HG02571 (cell line): ENCODE data around the gene APEX1.
"Not testable (repeated sequence)": the region's sequence is repeated elsewhere in the genome, so short reads cannot be mapped to it uniquely, and the experiment has no call there.

Experiments
- ATAC-seq: cut with Tn5 transposase; IDR thresholded peaks from one replicate; pipeline ENCODE4 v1.9.1; 2021; ENCODE audit warnings: mild to moderate bottlenecking, moderate library complexity; ENCODE audit not compliant: unreplicated experiment

The APEX1 gene

DNA sequence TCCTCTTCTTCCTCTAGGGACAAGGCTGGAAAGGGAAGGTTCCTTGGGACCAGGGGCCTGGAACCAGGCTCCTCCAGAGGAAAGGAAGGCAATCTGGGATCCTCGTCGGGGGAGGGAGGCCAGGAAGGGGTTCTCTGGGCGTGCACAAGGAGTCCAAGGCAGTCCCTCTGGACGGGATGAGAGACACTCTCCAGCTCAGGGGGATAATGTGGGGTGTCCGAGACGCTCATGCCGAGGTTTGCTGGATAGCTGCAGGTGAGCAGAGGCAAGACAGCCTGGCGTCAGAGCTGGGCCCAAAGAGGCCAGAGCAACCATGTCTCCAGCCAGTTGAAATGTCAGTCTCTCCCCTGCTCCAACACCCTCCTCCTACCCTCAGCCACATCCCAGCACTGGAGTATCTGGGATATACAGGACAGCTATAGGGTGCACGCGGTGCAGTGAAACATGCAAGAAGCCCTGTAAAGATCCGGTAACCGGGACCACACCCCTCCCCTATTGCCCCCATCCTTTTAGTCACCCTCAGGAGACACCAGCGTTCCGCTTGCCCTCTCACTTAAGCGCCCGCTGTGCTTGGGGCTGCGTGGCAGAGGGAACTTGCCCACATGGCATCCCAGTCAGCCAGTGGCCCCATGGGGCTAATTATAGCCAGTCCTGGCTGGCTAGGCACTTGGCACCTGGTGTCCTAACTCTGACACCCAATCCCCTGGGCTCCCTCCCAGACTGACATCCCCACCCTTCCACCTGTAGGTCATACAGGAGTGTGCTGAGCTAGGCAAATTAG is 19.3 kb upstream of the APEX1 start, which contains the start of gene KLHL33:
TSS of gene KLHL33 (minus strand) at position 585 of the 781 bp plus-strand sequence. CDS start at position 230, 355 bp downstream.
- ATAC-seq, result no peak

DNA sequence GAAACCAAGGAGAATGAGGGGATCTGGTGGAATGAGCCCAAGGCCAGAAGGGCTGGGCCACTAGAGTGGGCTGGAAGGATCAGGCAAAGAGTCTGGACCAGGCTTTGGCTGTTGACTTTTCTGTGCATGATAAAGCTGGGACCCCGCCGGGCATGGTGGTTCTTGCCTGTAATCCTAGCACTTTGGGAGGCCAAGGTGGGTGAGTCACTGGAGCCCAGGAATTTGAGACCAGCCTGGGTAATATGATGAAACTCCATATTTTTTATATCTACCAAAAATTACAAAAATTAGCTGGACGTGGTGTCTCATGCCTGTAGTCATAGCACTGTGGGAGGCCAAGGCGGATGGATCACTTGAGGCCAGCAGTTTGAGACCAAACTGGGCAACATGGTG is 18.7 kb upstream of the APEX1 start:
- no peak for ATAC-seq

DNA sequence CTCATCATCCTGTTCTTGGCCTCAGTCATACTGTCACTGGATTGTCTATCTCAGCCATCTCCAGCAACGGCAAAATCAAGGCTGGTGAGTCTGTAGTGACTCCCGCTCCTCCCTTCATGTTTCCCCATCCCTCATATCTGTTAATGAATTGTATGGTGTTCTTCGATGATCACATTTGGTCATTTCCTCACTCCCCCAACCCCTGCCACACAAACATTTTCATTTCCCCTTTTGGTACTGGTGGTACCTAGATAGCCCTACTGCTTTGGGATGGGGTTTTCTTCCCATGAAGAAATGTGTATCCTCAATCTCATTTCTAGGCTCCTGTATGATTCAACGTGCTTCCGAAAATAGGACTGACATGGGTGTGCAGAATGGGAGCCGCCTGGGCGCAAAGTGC is 16.4 kb upstream of the APEX1 start:
- no peak for ATAC-seq

DNA sequence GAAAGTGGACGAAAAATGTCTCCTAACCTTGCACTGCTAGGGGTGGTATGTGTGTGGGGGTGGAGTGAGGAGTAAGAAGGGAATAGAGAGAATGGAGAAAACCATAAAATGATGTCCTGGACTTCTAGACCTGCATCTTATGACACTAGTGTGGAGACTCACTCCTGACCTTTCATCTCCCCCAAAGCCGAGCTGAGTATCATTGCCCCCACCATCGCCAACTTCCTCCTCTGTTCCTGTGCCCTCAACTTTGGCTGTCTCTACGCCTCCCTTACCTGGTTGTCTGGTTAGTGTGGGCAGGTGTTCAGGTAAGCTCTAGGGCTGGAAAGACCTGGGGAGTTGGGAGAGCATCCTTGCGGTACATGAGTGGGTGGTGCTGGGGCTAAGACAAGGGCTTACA is 14.6 kb upstream of the APEX1 start:
- ATAC-seq, result no peak

DNA sequence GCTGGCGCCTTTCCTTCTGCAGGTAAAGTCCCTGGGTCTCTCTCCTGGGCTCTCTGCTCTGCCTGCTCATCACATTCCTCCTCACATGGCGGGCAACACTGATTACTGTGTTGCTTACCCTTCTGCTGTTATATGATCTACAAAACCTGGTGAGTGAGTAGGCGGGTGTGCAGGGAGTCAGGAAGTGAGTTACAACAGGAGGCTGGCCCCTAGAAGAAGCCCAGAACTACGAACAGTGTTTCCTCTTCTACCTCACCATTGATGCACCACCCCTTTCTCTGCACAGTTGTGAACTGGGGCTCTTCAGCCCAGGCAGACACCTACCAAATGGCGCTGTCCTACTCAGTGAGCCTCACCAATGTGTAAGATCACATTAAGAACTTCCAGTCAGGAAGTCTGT is 14.1 kb upstream of the APEX1 start:
- no peak for ATAC-seq

DNA sequence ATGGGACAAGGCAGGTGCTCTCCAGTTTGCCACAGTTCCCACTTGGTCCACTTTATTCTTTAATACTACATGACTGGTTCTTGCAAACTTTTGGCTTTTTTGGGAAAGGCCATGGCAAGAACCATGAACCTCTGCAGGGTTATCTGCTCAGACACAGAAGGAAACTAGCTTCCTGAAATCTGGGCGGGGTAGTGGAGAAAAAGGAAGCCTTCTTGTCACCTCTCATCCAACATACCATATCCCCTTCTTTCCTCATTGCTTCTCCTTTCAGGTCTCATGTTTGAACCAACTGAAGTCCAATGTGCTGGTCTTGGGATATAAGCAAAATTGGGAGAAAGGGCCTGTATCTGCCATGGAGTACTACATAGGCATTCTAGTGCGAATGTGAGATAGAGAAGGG is 13.6 kb upstream of the APEX1 start:
- no peak for ATAC-seq

DNA sequence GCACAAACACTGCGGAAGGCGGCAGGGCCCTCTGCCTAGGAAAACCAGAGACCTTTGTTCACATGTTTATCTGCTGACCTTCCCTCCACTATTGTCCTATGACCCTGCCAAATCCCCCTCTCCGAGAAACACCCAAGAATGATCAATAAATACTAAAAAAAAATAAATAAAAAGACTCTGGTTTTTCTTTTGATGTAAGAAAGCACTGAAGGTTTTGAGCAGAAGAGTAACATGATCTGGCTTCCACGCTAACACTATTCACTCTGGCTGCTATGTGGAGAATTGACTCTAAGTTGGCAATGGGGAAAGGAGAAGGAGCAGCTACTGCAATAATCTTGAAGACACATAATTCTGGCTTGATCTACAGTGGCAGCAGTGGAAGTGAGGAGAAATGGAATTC is 11.4 kb upstream of the APEX1 start:
- not testable (repeated sequence) for ATAC-seq

DNA sequence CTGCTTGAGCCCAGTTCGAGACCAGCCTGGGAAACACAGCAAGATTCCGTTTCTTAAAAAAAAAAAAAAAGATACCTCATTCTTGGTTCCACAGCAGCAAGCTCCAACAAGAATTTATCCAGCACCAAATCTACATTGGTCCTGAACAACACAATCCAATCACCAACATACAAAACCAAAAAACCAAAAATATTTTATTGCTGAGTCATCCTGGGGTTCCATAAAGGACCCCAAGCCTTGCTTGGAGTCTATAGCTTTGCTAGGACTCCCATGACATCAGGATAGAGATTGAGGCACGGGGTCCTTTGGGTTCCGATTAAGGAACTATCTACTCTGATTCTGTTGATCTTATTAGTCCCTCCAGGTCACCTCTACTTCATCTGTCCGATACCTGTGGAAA is 8.1 kb upstream of the APEX1 start:
- no peak for ATAC-seq

DNA sequence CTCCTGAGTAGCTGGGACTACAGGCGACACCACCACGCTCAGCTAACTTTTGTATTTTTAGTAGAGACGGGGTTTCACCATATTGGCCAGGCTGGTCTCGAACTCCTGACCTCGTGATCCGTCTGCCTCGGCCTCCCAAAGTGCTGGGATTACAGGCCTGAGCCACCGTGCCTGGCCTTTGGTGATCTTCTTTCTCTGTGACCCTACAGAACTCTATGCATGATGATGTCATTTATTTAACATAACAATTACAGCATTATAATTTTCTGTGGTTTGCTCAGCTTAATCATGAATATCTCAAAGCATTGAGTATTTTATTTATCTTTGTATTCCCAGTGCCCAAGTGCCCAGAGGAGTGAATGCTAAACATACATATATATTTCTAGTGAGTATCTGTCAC is 2.2 kb upstream of the APEX1 start:
- not testable (repeated sequence) for ATAC-seq

DNA sequence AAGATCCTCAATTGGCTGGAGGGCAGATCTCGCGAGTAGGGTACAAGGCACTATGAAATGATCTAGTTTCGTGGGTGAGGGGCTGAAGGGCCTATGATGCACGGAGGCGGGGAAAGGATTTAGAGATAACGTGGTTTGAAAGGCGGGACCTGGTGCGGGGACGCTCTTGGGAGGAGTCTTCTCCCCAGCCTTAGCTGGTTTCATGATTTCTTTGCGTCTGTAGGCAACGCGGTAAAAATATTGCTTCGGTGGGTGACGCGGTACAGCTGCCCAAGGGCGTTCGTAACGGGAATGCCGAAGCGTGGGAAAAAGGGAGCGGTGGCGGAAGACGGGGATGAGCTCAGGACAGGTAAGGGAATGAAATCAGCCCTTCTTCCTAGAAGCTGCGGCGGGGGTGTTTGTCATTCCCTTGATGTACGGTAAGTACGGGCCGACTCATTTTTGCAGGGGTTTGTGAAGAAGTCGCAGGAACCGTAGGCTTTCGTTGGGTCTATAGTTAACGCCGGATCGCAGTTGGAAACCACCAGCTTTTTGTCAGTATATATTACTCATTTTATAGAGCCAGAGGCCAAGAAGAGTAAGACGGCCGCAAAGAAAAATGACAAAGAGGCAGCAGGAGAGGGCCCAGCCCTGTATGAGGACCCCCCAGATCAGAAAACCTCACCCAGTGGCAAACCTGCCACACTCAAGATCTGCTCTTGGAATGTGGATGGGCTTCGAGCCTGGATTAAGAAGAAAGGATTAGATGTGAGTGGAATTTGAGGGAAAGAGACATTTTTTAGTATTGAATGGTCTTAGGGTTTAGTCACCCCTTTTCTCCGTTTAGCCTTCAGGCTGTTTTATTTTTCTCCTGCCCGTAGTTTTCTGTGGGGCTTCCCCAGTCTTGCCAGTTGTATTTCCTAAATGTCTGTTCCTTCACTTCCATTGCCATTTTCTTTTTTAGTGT is 602 bp downstream of the APEX1 start:
- peak; percentile 47 for ATAC-seq

DNA sequence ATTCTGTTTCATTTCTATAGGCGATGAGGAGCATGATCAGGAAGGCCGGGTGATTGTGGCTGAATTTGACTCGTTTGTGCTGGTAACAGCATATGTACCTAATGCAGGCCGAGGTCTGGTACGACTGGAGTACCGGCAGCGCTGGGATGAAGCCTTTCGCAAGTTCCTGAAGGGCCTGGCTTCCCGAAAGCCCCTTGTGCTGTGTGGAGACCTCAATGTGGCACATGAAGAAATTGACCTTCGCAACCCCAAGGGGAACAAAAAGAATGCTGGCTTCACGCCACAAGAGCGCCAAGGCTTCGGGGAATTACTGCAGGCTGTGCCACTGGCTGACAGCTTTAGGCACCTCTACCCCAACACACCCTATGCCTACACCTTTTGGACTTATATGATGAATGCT is 1.9 kb downstream of the APEX1 start:
- no peak for ATAC-seq

DNA sequence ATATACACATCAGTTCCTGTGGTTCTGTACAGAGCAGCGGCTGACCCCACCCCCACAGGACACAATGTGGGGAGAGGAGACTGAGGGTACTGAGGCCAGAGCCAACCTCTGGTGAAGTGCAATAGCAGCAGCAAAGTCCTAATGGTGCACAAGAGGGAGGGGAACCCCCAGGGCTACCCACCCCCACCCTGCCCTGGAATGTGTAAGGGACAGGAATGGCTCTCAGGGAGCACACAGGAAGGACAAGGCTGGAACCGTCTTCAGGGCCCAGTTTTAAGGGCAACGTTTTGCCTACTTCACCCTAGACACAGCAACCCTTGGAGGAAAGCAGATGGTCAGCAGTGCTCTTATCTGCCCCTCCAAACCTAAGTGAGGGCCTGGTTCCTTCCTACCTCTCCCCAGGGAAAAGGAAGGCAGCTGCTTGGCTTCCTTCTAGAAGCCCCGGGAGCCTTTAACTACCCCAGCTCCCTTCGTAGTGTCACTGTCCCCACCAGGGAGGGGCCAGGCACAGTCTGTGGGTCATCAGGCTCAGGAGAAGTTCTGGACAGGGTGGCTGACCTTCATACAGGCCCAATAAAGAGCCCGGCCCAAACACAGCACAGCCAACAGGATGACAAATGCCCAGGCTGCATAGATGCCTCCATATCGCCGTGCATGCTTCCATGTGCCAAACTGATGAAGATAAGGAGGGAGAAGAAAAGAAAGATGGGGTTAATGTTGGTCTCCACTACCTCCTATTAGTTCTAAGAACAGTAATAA is 3.2 kb downstream of the APEX1 start:
- no peak for ATAC-seq

DNA sequence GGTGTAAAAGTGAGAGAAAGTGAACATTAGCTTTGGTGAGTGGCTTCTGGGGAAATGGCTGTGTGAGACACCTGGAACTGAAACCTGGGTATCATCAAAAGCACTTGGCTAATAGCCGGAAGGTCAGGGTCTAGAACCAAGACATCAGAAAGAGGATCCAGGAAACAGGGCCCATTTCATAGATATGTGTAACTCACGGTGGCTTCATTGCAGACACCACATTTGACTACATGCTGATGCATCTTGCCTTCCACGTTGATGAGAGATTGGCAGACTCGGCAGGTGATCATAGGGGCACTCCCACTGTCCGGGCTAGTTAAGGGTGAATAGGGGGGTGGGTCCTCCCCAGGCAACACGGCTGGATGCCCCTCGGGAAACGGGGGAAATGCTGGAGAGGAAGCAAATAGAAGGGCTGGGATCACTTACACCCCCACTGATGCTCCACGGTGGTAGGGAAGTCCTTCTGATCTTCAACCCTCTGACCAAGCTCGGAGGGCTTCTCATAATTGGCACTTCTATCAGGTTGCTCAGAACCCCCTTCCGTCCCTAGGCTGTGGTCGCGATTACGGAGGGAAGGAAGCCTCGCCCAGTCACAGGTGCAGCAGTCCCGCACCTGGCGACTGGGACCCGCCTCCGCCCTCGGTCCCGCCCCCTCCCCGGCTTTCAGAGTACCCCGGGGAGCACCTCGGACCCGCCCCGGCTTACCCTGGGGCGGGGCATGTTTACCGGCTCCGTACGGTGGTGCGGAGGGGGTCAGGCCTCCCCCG is 5.6 kb downstream of the APEX1 start:
- peak; percentile 6 for ATAC-seq

DNA sequence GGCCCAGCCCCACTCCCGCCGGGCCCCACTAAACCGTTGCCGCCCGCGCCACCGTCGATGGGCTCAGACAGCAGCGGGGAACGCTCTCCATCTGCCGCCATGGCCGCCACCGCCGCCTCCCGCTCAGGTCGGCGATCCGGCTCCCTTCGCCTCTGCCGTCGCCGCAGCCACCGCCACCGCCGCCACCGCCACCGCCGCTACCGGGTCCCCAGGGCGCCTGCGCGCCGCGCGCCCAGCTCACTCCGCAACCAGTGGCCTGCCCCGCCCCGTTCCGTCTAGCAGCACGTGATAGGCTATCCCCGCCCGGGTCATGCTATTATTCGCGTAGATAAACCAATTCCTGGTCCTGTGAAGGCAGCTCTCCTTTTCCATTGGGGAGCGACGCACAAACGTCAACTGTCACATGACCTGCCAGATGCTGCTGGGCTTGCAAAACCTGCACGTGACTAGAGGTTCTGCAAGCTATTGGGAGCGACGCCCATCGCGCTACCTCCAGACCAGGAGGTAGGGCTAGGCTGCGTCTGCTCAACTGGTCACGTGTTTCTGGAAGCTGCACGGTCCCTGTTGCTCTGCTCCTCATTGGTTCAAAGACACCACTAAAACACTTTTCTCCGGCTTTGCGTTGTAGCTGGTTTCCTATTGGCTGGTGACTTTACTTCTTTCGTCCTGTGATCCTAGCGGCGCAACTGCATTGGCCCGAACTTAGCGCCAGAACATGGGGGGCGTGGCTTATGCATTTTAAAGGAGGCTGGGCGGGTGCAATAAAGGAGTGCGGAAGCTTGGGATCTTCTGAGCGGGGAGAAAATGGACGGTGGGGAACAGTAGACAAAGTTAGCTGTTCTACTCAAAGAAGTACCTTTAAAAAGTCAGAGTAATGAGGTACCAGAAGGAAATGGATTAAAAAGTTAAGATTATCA is 6.5 kb downstream of the APEX1 start, which contains the start of gene PIP4P1:
TSS of gene PIP4P1 (minus strand) at position 210 of the 917 bp plus-strand sequence. CDS start at position 101, 109 bp downstream.
- ATAC-seq, result peak; percentile 92

DNA sequence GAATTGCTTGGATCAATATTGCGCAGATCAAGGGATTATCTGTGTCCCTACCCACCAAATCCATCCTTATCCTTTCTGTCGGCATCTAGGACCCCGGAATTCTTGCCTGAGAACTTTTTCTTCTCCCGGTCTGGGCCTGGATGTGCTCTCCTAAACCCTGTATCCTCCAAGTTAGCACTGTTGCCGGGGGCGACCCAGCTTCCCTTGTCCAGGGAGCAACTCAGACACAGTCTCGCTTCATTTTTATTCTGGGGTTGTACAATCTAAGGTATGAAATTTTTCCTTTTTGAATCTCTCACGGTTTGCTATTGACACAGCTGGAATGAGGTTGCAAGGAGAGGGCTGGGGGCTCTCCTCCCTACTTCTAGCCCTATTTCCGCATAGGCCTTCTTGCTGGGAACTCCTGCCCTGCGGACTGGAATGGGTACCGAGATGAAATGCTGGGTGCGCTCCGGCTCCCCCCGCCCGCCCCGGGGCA is 13.8 kb downstream of the APEX1 start:
- ATAC-seq, result peak; percentile 2

DNA sequence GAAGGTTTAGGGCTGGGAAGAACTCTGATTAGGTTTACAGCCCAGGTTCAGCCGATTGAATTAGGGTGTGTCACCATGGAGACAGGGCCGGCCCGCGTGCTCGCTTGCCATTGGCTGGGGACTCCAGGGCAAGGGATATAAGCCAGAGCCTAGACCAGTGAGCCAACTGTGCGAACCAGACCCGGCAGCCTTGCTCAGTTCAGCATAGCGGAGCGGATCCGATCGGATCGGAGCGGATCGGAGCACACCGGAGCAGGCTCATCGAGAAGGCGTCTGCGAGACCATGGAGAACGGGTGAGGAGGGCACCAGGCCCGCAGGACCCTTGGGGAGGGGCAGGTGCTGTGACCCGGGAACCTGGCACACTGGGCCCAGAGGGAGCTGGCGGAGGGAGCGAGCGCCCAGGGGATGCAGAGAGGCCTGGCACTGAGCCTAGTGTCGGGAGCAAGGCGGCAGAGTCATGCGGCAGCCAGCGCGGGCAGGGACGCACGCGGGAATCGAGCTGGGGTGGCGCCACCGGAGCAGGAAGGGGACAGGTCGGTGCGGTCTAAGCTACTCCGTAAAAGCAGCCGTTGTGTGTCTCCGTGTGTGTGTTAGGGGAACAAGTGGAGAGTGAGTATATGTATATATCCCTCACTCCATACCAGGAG is 14.3 kb downstream of the APEX1 start, which contains the start of gene PNP:
TSS of gene PNP (plus strand) at position 165 of the 648 bp plus-strand sequence. CDS start at position 284, 119 bp downstream.
- ATAC-seq, result peak; percentile 95

DNA sequence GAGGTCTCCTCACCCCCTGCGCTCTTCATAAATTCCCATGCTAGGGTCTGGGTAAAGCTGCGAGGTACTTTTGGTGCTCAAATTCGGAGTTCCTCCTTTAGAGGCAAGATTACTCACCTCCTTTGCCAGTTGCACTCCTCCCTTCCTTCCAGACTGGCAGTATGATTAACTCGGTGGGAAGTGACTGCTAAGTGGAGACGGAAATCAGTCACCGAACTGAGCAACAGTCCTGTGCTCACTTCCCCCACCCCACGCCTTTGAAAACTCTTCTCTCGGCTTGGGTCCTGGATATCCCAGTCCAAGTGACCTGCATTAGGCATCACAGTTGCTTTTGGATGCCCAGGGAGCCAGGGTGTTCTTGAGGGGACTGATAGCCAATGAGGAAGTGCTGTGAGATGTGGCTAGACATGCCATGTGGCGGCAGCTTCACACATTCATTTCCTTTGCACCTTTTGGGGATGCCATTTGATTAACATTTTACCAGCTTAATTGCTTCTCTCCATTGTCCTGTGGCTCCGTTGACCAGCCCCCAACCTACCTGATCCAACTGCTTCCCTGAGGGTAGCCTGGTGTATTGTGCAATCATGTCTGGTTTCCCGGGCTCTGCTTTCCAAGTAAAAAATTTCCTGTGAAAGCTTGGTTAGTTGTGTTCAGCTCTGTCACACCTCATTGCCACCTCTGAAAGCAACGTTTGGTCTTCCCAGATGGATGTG is 15.0 kb downstream of the APEX1 start:
- ATAC-seq, result peak; percentile 33

DNA sequence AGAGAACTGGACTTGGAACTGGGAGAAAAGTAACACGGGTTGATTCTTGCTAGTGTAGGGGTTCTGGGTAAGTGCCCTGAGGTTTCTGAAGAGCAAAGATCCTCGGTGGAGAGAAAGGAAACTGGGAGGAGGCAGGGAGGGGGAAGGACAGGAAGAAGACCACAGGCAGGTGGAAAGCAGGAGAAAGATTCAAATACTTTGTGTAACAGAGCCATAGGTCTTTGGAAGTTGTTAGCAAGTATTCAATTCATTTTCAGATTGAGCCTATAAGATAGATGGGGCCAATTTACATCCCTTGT is 15.5 kb downstream of the APEX1 start:
- no peak for ATAC-seq
